ENCODE results near the gene OR56A4.

DNA sequence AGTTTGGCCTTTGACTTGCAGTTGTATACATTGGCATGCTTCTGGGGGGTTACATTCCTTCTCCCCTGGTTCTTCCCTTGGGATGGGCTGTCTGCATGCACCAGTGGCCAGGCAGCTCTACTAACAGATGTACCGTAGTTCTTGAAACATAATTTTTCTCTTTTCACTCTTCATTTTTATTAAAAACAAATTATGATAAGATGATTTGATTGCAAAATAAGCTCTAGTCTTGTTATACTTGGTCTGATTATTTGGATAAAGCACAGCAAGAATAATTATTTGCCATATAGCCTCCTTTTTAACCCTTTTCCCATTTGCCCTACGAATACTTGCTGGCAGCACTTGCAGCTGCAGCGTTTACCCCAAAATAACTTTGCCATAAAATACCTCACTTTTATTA lies 51.2 kb downstream of the OR56A4 start:
- no peak for TF ChIP-seq CTBP1 (IDR thresholded peaks at IDR 0.05; ENCODE audit: borderline replicate concordance)
- TF ChIP-seq TARDBP (IDR thresholded peaks at IDR 0.05) = no peak
- no peak for TF ChIP-seq SP1 (IDR thresholded peaks at IDR 0.05)
- no peak for TF ChIP-seq ELF4 (IDR thresholded peaks at IDR 0.05)
- no peak for TF ChIP-seq L3MBTL2 (conservative IDR thresholded peaks at IDR 0.05)
- TF ChIP-seq ZNF384 (IDR thresholded peaks at IDR 0.05) = no peak
- no peak for TF ChIP-seq NFRKB (IDR thresholded peaks at IDR 0.05)
- no peak for TF ChIP-seq FOXA1 (IDR thresholded peaks at IDR 0.05)
